KMS-11 (cell line): ENCODE measurements around the gene SLC9A9.

Source experiments
- H2AFZ ChIP-seq: fragments of 200-600 bp; sonication (generic); 2 replicates; pipeline ENCODE4 v1.6.1; 2016; ENCODE audit warnings: antibody characterized with exemption, mixed run types, low read depth
- H3K27ac ChIP-seq: fragments of 200-600 bp; sonication (generic); 2 replicates; pipeline ENCODE4 v1.6.1; 2016; ENCODE audit warnings: mild to moderate bottlenecking, mixed run types
- H3K27me3 ChIP-seq: fragments of 200-600 bp; sonication (generic); 2 replicates; pipeline ENCODE4 v1.6.1; 2017; ENCODE audit warnings: mild to moderate bottlenecking, low read depth, mixed run types, moderate library complexity; ENCODE audit not compliant: insufficient read depth
- H3K36me3 ChIP-seq: fragments of 200-600 bp; sonication (generic); 2 replicates; pipeline ENCODE4 v1.6.1; 2017; ENCODE audit warnings: mild to moderate bottlenecking, mixed run types; ENCODE audit not compliant: insufficient read depth
- H3K4me1 ChIP-seq: fragments of 200-600 bp; sonication (generic); 2 replicates; pipeline ENCODE4 v1.6.1; 2016; ENCODE audit warnings: mild to moderate bottlenecking, low read depth, mixed run types; ENCODE audit not compliant: poor library complexity, severe bottlenecking
- H3K4me2 ChIP-seq: fragments of 200-600 bp; sonication (generic); 2 replicates; pipeline ENCODE4 v1.7.0; 2016; ENCODE audit warnings: mild to moderate bottlenecking, mixed run types
- H3K4me3 ChIP-seq: fragments of 200-600 bp; sonication (generic); IDR thresholded peaks from 2 replicates; pipeline ENCODE4 v1.6.1; 2017; ENCODE audit warnings: low read depth, low read length, mixed read lengths; ENCODE audit not compliant: insufficient read depth
- H3K79me2 ChIP-seq: fragments of 200-600 bp; sonication (generic); 2 replicates; pipeline ENCODE4 v1.6.1; 2016; ENCODE audit warnings: low read depth, mixed run types; ENCODE audit not compliant: insufficient read depth
- H3K9ac ChIP-seq: fragments of 200-600 bp; sonication (generic); 2 replicates; pipeline ENCODE4 v1.6.1; 2016; ENCODE audit warnings: mild to moderate bottlenecking, mixed run types
- H4K20me1 ChIP-seq: fragments of 200-600 bp; sonication (generic); 2 replicates; pipeline ENCODE4 v1.6.1; 2016; ENCODE audit warnings: mild to moderate bottlenecking, mixed run types; ENCODE audit not compliant: insufficient read depth
- TF ChIP-seq, protein P1 (sequence below): fragments of 200-600 bp; sonication (generic); conservative IDR thresholded peaks from 2 replicates; pipeline ENCODE4 v1.6.1; 2017; ENCODE audit warnings: low read depth, mild to moderate bottlenecking, antibody characterized with exemption, low read length, moderate library complexity, mixed read lengths

Gene SLC9A9

DNA sequence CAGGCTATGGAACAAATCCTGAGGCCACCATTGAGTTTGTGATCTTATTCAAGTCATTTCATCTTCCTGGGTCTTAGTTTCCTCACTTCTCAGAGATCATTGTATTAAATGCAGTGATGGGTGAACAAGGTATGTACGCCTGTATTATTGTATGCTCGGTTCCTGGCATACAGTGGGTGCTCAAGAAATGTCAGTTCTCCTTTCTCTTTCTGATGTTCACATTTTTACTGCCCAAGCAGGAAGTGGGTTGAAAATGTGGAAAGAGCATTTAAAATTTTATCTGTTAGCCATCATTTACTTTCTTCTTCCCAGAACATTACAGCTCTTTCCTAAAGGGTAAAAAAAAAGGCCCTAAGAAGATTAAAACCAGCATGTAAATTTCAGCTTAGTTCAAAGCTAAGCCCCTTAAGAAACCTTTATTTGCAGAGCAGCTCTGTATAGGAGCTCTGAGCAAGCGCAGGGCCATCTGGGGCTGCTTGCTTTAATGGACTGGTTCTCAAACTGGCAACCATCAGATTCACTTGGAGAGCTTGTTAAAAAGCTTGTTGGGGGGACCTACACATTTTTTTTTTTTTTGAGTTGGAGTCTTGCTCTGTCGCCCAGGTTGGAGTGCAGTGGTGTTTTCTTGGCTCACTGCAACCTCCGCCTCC lies 549.3 kb downstream of the SLC9A9 start:
- no peak overlapping the region for H2AFZ ChIP-seq
- H4K20me1 ChIP-seq, result no peaks in the 10 kb centered on the region
- H3K27me3 ChIP-seq, result no peaks in the 10 kb centered on the region
- peaks cover 49% of the 10 kb centered on the region for H3K4me1 ChIP-seq
- no peak overlapping the region for H3K9ac ChIP-seq
- TF ChIP-seq, protein P1, sequence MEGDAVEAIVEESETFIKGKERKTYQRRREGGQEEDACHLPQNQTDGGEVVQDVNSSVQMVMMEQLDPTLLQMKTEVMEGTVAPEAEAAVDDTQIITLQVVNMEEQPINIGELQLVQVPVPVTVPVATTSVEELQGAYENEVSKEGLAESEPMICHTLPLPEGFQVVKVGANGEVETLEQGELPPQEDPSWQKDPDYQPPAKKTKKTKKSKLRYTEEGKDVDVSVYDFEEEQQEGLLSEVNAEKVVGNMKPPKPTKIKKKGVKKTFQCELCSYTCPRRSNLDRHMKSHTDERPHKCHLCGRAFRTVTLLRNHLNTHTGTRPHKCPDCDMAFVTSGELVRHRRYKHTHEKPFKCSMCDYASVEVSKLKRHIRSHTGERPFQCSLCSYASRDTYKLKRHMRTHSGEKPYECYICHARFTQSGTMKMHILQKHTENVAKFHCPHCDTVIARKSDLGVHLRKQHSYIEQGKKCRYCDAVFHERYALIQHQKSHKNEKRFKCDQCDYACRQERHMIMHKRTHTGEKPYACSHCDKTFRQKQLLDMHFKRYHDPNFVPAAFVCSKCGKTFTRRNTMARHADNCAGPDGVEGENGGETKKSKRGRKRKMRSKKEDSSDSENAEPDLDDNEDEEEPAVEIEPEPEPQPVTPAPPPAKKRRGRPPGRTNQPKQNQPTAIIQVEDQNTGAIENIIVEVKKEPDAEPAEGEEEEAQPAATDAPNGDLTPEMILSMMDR, result no peak
- H3K4me2 ChIP-seq, result no peak overlapping the region
- H3K4me3 ChIP-seq, result no peak overlapping the region
- no peak overlapping the region for H3K27ac ChIP-seq
- no peaks in the 10 kb centered on the region for H3K79me2 ChIP-seq
- H3K36me3 ChIP-seq, result no peaks in the 10 kb centered on the region

DNA sequence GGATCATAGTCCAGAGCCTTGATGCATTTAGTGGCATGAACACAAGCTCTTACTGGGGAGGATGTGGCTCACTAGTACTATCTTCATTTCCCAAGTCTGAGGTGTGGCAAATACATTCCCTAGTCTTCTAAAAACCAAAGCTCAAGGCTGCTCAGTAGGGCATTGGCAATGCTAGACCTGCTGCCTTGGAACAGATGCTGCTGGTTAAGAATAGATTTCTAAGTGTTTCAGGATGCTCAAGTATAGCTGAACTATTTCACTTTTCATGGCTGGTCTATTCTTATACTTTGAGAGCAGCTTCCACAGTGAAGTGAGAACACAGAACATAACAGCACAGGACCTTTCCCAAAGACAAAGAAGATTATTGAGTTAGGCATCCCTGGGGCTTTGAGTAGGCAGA lies 549.9 kb downstream of the SLC9A9 start:
- Histone ChIP-seq H4K20me1 (no peaks in the 10 kb centered on the region), H3K79me2 (no peaks in the 10 kb centered on the region), H3K27ac (no peak overlapping the region), H3K27me3 (no peaks in the 10 kb centered on the region), H3K4me3 (no peak overlapping the region), H3K9ac (no peak overlapping the region), H3K4me2 (no peak overlapping the region), H2AFZ (no peak overlapping the region), H3K4me1 (peaks cover 55% of the 10 kb centered on the region), H3K36me3 (no peaks in the 10 kb centered on the region)
- TF ChIP-seq, protein P1, result no peak

DNA sequence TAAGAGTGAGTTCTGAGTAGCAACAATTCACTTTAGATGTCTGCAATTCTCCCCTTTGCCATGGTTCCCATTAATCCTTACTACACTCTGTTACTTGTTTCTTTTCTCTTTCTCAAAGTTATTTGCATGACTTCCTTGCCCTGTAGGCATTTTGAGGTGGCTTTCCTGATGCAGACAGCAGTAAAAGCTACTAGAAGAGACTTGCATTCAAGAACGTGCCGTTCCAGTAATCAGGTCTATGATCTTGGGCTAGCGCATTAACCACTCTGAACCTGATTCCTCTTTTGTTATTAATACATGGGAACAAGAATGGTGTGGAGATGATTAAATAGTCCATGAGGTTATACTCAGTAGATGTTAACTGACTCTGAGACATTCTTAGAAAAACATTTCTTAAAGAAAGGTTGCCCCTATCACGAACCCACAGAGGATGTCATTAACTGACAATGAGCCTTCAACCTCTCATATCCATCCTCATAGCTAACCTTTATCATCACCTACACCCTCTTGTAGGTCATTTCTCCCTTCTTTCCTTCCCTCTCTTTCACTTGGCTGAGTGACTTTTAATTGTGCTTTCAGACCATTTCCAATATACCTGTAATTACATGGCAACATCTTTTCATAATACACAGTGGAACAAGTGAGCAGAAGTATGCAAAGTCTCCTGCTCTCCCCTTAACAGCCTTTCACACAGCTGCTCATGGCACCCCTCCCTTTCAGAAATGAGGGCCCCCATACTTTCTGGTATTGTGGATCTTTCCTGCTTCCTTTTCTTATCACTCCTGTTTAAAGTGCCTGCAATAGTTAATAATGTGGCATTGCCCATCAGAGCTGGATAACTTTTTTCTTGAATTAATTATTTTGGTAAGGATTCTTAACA lies 552.8 kb downstream of the SLC9A9 start:
- Histone ChIP-seq H4K20me1 (no peaks in the 10 kb centered on the region), H3K79me2 (no peaks in the 10 kb centered on the region), H3K4me1 (peaks cover 52% of the 10 kb centered on the region), H3K36me3 (no peaks in the 10 kb centered on the region), H3K4me2 (peak overlapping the region; percentile 45), H3K9ac (no peak overlapping the region), H3K4me3 (no peak overlapping the region), H3K27me3 (no peaks in the 10 kb centered on the region), H3K27ac (peak overlapping the region; percentile 52), H2AFZ (no peak overlapping the region; the same call in 1 of the 2 replicates)
- TF ChIP-seq, protein P1, result no peak

DNA sequence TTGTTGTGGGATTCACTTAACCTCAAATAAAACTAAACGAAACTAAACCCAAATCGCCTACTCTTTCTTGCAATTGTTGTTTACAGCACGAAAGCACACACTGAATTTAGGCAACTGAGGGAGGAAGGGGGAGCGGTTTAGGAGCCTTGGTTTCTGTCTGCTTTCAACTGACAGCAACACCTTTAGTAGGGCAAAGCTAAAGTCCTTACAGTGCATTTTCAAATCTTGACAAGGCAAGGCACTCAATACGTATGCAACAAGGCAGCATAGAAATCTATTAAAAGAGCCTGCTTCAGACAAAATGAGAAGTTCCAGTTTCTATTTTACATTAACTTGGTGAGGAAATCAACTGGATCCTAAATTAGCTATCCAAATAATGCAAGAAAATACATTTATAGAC lies 554.1 kb downstream of the SLC9A9 start:
- Histone ChIP-seq H4K20me1 (no peaks in the 10 kb centered on the region), H2AFZ (peak overlapping the region; percentile 8; the same call in 1 of the 2 replicates), H3K36me3 (no peaks in the 10 kb centered on the region), H3K4me2 (peak overlapping the region; percentile 45), H3K27ac (peak overlapping the region; percentile 52), H3K4me1 (peaks cover 52% of the 10 kb centered on the region), H3K9ac (peak overlapping the region; percentile 0; the same call in 1 of the 2 replicates), H3K79me2 (no peaks in the 10 kb centered on the region), H3K27me3 (no peaks in the 10 kb centered on the region), H3K4me3 (no peak overlapping the region)
- TF ChIP-seq, protein P1, result no peak
